K562 (cell line): Measurements from ENCODE around the gene TACSTD2.
"Not testable (repeated sequence)": the region's sequence is repeated elsewhere in the genome, so short reads cannot be mapped to it uniquely, and the experiment has no call there.

Experiments used
- ARHGAP35 ChIP-seq: fragments of 450-650 bp; IDR thresholded peaks from 2 replicates; pipeline ENCODE4 v1.6.1; 2018; ENCODE audit not compliant: partially characterized antibody
- CUX1 ChIP-seq: fragments of 200-800 bp; sonication (Bioruptor generic); IDR thresholded peaks from 2 replicates; pipeline ENCODE4 v1.6.1; 2016; ENCODE audit warnings: missing genetic modification characterization, missing compliant biosample characterization
- ELF4 ChIP-seq: fragments of 450-650 bp; formaldehyde crosslinking; IDR thresholded peaks from 2 replicates; pipeline ENCODE4 v1.4.0; 2022; ENCODE audit warnings: missing genetic modification characterization
- KLF6 ChIP-seq: fragments of 250-450 bp; sonication (Bioruptor Pico); IDR thresholded peaks from 2 replicates; pipeline ENCODE4 v1.4.0; 2020; ENCODE audit warnings: mild to moderate bottlenecking, moderate library complexity, borderline replicate concordance
- MTA2 ChIP-seq: fragments of 450-650 bp; IDR thresholded peaks from 2 replicates; pipeline ENCODE4 v1.6.1; 2016; ENCODE audit warnings: low read depth
- ZNF12 ChIP-seq: sonication (generic); formaldehyde crosslinking; IDR thresholded peaks from 2 replicates; pipeline ENCODE4 v1.4.0; 2020; ENCODE audit warnings: mild to moderate bottlenecking, missing genetic modification reagents
- TF ChIP-seq, protein P1 (sequence below), 3 experiments: IDR thresholded peaks in 2 of 3; conservative IDR thresholded peaks in 1 of 3; 2 replicates each; pipeline ENCODE4 v1.5.1; 2011 to 2012; ENCODE audit warnings: low read length in 3 of 3, mild to moderate bottlenecking in 3 of 3, control low read depth in 2 of 3, improper control_type of control experiment in 1 of 3, inconsistent platforms in 1 of 3, low read depth in 1 of 3, mixed read lengths in 1 of 3, moderate library complexity in 1 of 3; ENCODE audit not compliant: insufficient read depth in 2 of 3
- TF ChIP-seq, protein P2 (sequence below): sonication (generic); formaldehyde crosslinking; IDR thresholded peaks from 2 replicates; pipeline ENCODE4 v1.8.1; 2022; ENCODE audit warnings: missing genetic modification reagents
- TF ChIP-seq, protein P3 (sequence below): sonication (generic); formaldehyde crosslinking; IDR thresholded peaks from 2 replicates; pipeline ENCODE4 v1.8.1; 2023; ENCODE audit warnings: mild to moderate bottlenecking, missing genetic modification reagents

DNA sequence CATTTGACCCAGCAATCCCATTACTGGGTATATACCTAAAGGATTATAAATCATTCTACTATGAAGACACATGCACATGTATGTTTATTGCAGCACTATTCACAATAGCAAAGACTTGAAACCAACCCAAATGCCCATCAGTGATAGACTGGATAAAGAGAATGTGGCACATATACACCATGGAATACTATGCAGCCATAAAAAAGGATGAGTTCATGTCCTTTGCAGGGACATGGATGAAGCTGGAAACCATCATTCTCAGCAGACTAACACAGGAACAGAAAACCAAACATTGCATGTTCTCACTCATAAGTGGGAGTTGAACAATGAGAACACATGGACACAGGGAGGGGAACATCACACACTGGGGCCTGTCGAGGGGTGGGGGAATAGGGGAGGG lies 13.3 kb downstream of the TACSTD2 start:
- not testable (repeated sequence) for TF ChIP-seq ARHGAP35; KLF6; ZNF12 (CRISPR knock-in tag); CUX1 (CRISPR knock-in tag); MTA2; ELF4 (CRISPR knock-in tag)
- TF ChIP-seq, protein P1, sequence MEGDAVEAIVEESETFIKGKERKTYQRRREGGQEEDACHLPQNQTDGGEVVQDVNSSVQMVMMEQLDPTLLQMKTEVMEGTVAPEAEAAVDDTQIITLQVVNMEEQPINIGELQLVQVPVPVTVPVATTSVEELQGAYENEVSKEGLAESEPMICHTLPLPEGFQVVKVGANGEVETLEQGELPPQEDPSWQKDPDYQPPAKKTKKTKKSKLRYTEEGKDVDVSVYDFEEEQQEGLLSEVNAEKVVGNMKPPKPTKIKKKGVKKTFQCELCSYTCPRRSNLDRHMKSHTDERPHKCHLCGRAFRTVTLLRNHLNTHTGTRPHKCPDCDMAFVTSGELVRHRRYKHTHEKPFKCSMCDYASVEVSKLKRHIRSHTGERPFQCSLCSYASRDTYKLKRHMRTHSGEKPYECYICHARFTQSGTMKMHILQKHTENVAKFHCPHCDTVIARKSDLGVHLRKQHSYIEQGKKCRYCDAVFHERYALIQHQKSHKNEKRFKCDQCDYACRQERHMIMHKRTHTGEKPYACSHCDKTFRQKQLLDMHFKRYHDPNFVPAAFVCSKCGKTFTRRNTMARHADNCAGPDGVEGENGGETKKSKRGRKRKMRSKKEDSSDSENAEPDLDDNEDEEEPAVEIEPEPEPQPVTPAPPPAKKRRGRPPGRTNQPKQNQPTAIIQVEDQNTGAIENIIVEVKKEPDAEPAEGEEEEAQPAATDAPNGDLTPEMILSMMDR (IDR thresholded peaks at IDR 0.05 in 2 of 3, conservative IDR thresholded peaks at IDR 0.05 in 1 of 3; ENCODE audit: insufficient read depth in 2 of 3, low read depth in 1 of 3, low read length in 3 of 3): not testable (repeated sequence)
- TF ChIP-seq, protein P2, sequence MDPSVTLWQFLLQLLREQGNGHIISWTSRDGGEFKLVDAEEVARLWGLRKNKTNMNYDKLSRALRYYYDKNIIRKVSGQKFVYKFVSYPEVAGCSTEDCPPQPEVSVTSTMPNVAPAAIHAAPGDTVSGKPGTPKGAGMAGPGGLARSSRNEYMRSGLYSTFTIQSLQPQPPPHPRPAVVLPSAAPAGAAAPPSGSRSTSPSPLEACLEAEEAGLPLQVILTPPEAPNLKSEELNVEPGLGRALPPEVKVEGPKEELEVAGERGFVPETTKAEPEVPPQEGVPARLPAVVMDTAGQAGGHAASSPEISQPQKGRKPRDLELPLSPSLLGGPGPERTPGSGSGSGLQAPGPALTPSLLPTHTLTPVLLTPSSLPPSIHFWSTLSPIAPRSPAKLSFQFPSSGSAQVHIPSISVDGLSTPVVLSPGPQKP (CRISPR knock-in tag): not testable (repeated sequence)
- TF ChIP-seq, protein P3, sequence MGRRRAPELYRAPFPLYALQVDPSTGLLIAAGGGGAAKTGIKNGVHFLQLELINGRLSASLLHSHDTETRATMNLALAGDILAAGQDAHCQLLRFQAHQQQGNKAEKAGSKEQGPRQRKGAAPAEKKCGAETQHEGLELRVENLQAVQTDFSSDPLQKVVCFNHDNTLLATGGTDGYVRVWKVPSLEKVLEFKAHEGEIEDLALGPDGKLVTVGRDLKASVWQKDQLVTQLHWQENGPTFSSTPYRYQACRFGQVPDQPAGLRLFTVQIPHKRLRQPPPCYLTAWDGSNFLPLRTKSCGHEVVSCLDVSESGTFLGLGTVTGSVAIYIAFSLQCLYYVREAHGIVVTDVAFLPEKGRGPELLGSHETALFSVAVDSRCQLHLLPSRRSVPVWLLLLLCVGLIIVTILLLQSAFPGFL: not testable (repeated sequence)
